ENCODE measurements around the gene GIPC1. TPM values are rescaled to one million over a fixed set of nuclear protein-coding genes. Genes with fewer than 3 reads are reported as not detected.

GIPC1 gene
- total and polyA plus RNA-seq, 9 of the 15 experiments (the other 6 are each of a cell fraction or from before 2014, with no cell fraction given) = 0.49 to 54.7 (median 24.8) TPM

DNA sequence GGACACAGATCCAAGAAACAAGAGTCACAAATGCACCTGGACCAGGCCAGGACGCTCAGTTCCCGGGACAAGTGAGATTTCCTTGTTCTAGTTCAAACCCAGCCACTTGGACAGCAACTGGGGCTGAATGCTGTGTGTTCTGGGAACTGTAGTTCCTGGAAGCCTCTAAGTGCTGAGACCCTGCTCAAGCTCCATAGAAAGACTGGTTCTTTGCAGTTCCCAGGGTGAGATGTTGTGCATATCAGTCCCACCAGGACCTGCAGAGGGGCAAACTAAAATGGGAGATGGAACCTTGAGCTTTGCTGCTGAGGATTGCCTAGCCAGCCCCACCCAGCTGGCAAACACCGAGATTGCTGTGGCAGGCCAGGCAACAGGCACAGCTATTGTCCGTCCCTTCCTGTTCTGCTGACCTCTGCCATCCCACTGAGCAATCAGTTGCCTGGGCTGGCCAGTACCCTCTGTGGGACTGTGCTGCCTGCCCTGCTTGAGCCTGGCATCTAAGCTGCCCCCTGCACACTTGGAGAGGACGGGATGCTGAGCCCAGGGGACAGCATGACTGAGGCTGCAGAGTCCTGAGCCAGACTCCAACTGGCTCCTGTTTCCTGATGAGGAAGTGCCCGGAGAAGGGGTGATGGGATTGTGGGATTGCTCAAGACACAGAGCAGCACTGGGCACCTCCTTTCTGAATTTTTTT lies 1.4 kb upstream of the GIPC1 start (continued):
- TF ChIP-seq GMEB1 (CRISPR knock-in tag; IDR thresholded peaks at IDR 0.05) (no peak), ZC3H4 (CRISPR knock-in tag; IDR thresholded peaks at IDR 0.05; ENCODE audit: borderline replicate concordance) (no peak), HCFC1 (IDR thresholded peaks at IDR 0.05; ENCODE audit: low read depth, low read length) (peak; percentile 71), ZNF764 (CRISPR knock-in tag; IDR thresholded peaks at IDR 0.05; ENCODE audit: low read depth) (no peak), ZNF830 (CRISPR knock-in tag; IDR thresholded peaks at IDR 0.05) (no peak)

- FAIRE-seq (no peak), ATAC-seq (no peak), DNase-seq (ENCODE audit: extremely low read depth in 1 of 4, low spot score in 3 of 4) (peak in 1 of 4 experiments; percentile 40)
- CTCF ChIA-PET (ENCODE audit: low intra/inter-chr PET ratio) = interaction anchor here (0.6 kb wide), 1 partner anchor 11 kb away, joined by 3 read pairs; no protein-coding TSS in a partner anchor
- Histone ChIP-seq H3K9ac (ENCODE audit: insufficient read depth in 1 of 2, low read depth in 2 of 2, low read length in 2 of 2) (peak overlapping the region; percentile 58 to 84; a peak in 3 of 4 replicates), H3K4me2 (ENCODE audit: insufficient read depth, low read length) (peak overlapping the region; percentile 82), H3K36me3 (ENCODE audit: control insufficient read depth, insufficient read depth, low read length) (no peaks in the 10 kb centered on the region), H3K27me3 (ENCODE audit: control insufficient read depth in 2 of 2, insufficient read depth in 2 of 2, low read length in 2 of 2) (no peaks in the 10 kb centered on the region), H3K4me1 (replicated peaks in 1 of 2; ENCODE audit: control insufficient read depth in 2 of 2, insufficient read depth in 2 of 2, low read length in 2 of 2) (peaks cover 16 to 29% of the 10 kb centered on the region in 2 experiments; a peak in 4 of 5 replicates), H3K27ac (ENCODE audit: extremely low read depth, low read depth, low read length) (peak overlapping the region; percentile 59), H3K79me2 (ENCODE audit: control insufficient read depth, insufficient read depth, low read length) (peaks cover 5% of the 10 kb centered on the region; the same call in 2 of the 3 replicates), H3K9me1 (ENCODE audit: control insufficient read depth, insufficient read depth, low read length) (no peaks in the 10 kb centered on the region), H4K20me1 (replicated peaks; ENCODE audit: control insufficient read depth, insufficient read depth, low read length) (no peaks in the 10 kb centered on the region), H2AFZ (ENCODE audit: low read depth, low read length) (peak overlapping the region; percentile 93), H3K4me3 (peak overlapping the region; percentile 68; the same call in 1 of the 2 replicates), H3K9me3 (replicated peaks; ENCODE audit: control insufficient read depth, insufficient read depth, low read depth, low read length) (no peaks in the 10 kb centered on the region)
- POLR2A ChIA-PET = interaction anchor here (1.5 to 2.1 kb wide), 5 partner anchors 10 to 20 kb away, joined by 5 to 11 read pairs (median 7); no protein-coding TSS in a partner anchor
- BruUV-seq (replicated peaks) = no TSS peak
- intact Hi-C loops (cut with micrococcal nuclease) (no loop called here), in situ Hi-C loops (cut with MboI) (no loop called here)
- WGBS (ENCODE audit: insufficient coverage, low coverage, missing lambda C conversion rate) = 22% methylated on average over 7 of the region's 7 CpGs
- TF ChIP-seq ARNT (IDR thresholded peaks at IDR 0.05) = no peak
- TF ChIP-seq ZEB2 (IDR thresholded peaks at IDR 0.05) = peak; percentile 19; the same call in 1 of the 2 replicates
- TF ChIP-seq RCOR1 (IDR thresholded peaks at IDR 0.05; ENCODE audit: borderline replicate concordance in 1 of 2, low read depth in 2 of 2, low read length in 2 of 2) = no peak
- TF ChIP-seq CBFA2T3 (IDR thresholded peaks at IDR 0.05) = 0 out of 2 replicates have a peak, but pooled peaks have one; percentile 19
- no peak for TF ChIP-seq ELF1 (tag; IDR thresholded peaks at IDR 0.05)
- TF ChIP-seq, protein P1, sequence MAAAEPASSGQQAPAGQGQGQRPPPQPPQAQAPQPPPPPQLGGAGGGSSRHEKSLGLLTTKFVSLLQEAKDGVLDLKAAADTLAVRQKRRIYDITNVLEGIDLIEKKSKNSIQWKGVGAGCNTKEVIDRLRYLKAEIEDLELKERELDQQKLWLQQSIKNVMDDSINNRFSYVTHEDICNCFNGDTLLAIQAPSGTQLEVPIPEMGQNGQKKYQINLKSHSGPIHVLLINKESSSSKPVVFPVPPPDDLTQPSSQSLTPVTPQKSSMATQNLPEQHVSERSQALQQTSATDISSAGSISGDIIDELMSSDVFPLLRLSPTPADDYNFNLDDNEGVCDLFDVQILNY (CRISPR knock-in tag; IDR thresholded peaks at IDR 0.05) = 0 out of 2 replicates have a peak, but pooled peaks have one; percentile 21
- 0 out of 2 replicates have a peak, but pooled peaks have one; percentile 15 for TF ChIP-seq NBN (IDR thresholded peaks at IDR 0.05; ENCODE audit: low read depth)
- peak in 1 of 2 experiments; percentile 18; a peak in 1 of 4 replicates for TF ChIP-seq KDM1A (IDR thresholded peaks at IDR 0.05)
- TF ChIP-seq NR2C2 (CRISPR knock-in tag; IDR thresholded peaks at IDR 0.05) = no peak
- TF ChIP-seq NR2C2 (tag; IDR thresholded peaks at IDR 0.05) = peak; percentile 43; the same call in 1 of the 2 replicates
- 0 out of 2 replicates have a peak, but pooled peaks have one; percentile 16 for TF ChIP-seq FOXP4 (CRISPR knock-in tag; IDR thresholded peaks at IDR 0.05; ENCODE audit: borderline replicate concordance)
- 0 out of 2 replicates have a peak, but pooled peaks have one; percentile 3 for TF ChIP-seq FOSL1 (tag; conservative IDR thresholded peaks at IDR 0.05)
Measured at GRCh38 chr19:14496834-14497227, 904 bp upstream of the GIPC1 start.

Measured in K562 (cell line).